PC-3 (cell line): ENCODE data around the gene CLDN18.

Experiments
- CTCF ChIP-seq: fragments of 300-600 bp; sonication (generic); conservative IDR thresholded peaks from 2 replicates; pipeline ENCODE4 v1.5.1; 2017; ENCODE audit warnings: antibody characterized with exemption, low read depth, mild to moderate bottlenecking, low read length
- EZH2 ChIP-seq: fragments of 300-600 bp; sonication (generic); IDR thresholded peaks from one replicate; pipeline ENCODE4 v1.6.1; 2017; ENCODE audit warnings: antibody characterized with exemption, mild to moderate bottlenecking, low read length; ENCODE audit not compliant: unreplicated experiment
- EZH2phosphoT487 ChIP-seq: fragments of 300-600 bp; sonication (generic); IDR thresholded peaks from 2 replicates; pipeline ENCODE4 v1.6.1; 2018; ENCODE audit warnings: mild to moderate bottlenecking, antibody characterized with exemption, low read length, borderline replicate concordance

GRCh38 chr3:138034918-138035317 lies 25.0 kb downstream of the CLDN18 start:
- no peak for TF ChIP-seq EZH2
- TF ChIP-seq CTCF, result no peak
- no peak for TF ChIP-seq EZH2phosphoT487
